Measurements from ENCODE around the gene COPG2. TPM values are rescaled to one million over a fixed set of nuclear protein-coding genes. Genes with fewer than 3 reads are reported as not detected.

COPG2 gene
- total and polyA plus RNA-seq, 2 of the 8 experiments (the other 6 are each of a cell fraction or from before 2014, with no cell fraction given): 50.3 to 53.1 TPM

DNA sequence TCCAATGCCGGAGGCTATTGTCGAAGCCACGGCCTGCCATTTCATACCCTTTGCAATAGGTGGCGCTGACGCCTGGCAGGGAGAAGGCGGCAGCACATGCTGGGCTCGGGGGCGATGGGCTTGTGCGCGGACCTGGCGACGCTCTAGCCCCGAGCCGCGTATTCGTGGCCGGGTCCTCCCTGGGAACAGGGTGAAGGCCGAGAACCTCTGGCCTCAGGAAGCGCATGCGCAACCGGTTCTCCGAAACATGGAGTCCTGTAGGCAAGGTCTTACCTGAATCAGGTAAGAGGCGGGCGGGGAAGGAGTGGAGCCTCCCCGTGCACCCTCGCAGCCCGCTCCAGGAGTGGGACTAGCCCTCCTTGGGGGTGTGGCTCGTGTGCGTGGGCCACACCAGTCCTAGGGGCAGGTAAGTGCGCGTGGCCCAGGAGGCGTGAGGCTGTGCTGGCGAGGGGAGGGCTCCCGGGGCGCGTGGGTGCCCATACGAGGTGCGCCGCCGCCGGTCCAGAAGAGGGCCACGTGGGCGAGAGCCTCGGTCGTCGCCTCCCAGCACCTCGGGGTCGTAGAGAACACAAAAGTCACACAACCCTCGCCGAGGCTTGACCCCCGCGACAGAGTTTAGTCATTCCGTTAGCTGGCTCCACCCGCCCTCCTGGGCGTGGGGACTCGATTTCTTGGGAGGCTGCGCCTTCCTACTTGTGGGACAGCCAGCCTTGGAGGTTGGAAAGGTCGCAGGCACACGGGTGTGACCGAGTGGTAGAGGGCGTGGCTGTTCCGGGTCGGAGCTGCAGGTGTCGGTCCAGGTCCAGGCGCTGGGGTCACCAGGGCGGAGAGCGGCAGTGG lies 182.2 kb downstream of the COPG2 start:
- Histone ChIP-seq H2AK5ac (ENCODE audit: low read depth, low read length) (no peak overlapping the region), H3K79me2 (ENCODE audit: control insufficient read depth in 1 of 2, insufficient read depth in 2 of 2, low read length in 2 of 2) (peaks cover 0 to 41% of the 10 kb centered on the region in 2 experiments; a peak in 2 of 4 replicates), H3K23ac (ENCODE audit: insufficient read length) (no peak overlapping the region), H4K5ac (ENCODE audit: insufficient read length, low read depth, low read length) (peak overlapping the region; percentile 67), H3K9ac (replicated peaks in 1 of 4; ENCODE audit: extremely low read depth in 1 of 4, low read depth in 3 of 4, low read length in 3 of 4) (peak overlapping the region; percentile 59 to 84 (median 78)), H4K20me1 (replicated peaks in 1 of 2; ENCODE audit: control insufficient read depth in 1 of 2, insufficient read depth in 2 of 2, low read length in 2 of 2) (no peaks in the 10 kb centered on the region), H3K18ac (ENCODE audit: extremely low read depth, low read length) (peak overlapping the region; percentile 98), H3K4me3 (ENCODE audit: extremely low read depth in 1 of 4, insufficient read depth in 2 of 4, low read depth in 3 of 4, low read length in 4 of 4) (peak overlapping the region; percentile 58 to 85 (median 74)), H3K4me2 (ENCODE audit: insufficient read depth in 1 of 2, low read depth in 2 of 2, low read length in 2 of 2) (peak overlapping the region; percentile 87 to 90), H2BK5ac (ENCODE audit: low read depth, low read length) (peak overlapping the region; percentile 91), H2AFZ (ENCODE audit: low read length) (peak overlapping the region; percentile 54; the same call in 1 of the 2 replicates), H4K8ac (ENCODE audit: extremely low read depth, insufficient read depth, low read length) (peak overlapping the region; percentile 98), H2BK20ac (ENCODE audit: low read length) (no peak overlapping the region), H3K27ac (ENCODE audit: low read depth, low read length) (no peak overlapping the region; the same call in 1 of the 2 replicates), H3K27me3 (replicated peaks in 1 of 4; ENCODE audit: control insufficient read depth in 3 of 4, extremely low read depth in 1 of 4, insufficient read depth in 3 of 4, low read length in 3 of 4) (peaks cover 0 to 4% (median 0%) of the 10 kb centered on the region in 4 experiments; a peak in 2 of 7 replicates), H3K4me1 (replicated peaks in 1 of 4; ENCODE audit: control insufficient read depth in 3 of 4, insufficient read depth in 4 of 4, low read length in 3 of 4) (peaks cover 0 to 10% (median 5%) of the 10 kb centered on the region in 4 experiments; a peak in 6 of 7 replicates), H2BK120ac (replicated peaks; ENCODE audit: low read depth, low read length) (no peak overlapping the region), H3K79me1 (ENCODE audit: low read depth, low read length) (peaks cover 4% of the 10 kb centered on the region; the same call in 1 of the 2 replicates), H4K91ac (replicated peaks; ENCODE audit: insufficient read length, low read length) (peak overlapping the region; percentile 75), H3K4ac (replicated peaks; ENCODE audit: insufficient read length, low read depth, low read length) (peak overlapping the region; percentile 94), H3K14ac (ENCODE audit: insufficient read length) (no peak overlapping the region), H3K36me3 (ENCODE audit: control insufficient read depth in 2 of 4, insufficient read depth in 4 of 4, low read length in 3 of 4) (peaks cover 0 to 11% (median 0%) of the 10 kb centered on the region in 4 experiments; a peak in 2 of 8 replicates), H3K23me2 (ENCODE audit: low read depth, low read length) (peaks cover 9% of the 10 kb centered on the region), H2BK12ac (ENCODE audit: low read depth, low read length) (peak overlapping the region; percentile 78; the same call in 1 of the 2 replicates), H3K56ac (replicated peaks; ENCODE audit: insufficient read length, low read depth, low read length) (peak overlapping the region; percentile 60), H2BK15ac (ENCODE audit: low read length) (peak overlapping the region; percentile 88; the same call in 1 of the 2 replicates), H3K9me3 (ENCODE audit: insufficient read depth in 2 of 2, low read depth in 1 of 2, low read length in 1 of 2) (peaks cover 0 to 3% of the 10 kb centered on the region in 2 experiments; a peak in 1 of 4 replicates)
- WGBS, 2 experiments (ENCODE audit: extremely low coverage in 1 of 2, insufficient coverage in 1 of 2, insufficient read length in 1 of 2, insufficient replicate concordance in 2 of 2, low coverage in 1 of 2, low lambda C conversion rate in 2 of 2, missing lambda C conversion rate in 1 of 2): 2% methylated on average over 55 of the region's 67 CpGs; no CpG with 5 or more reads in 1 of the 2 experiments
- POLR2A ChIA-PET (ENCODE audit: partially characterized antibody): interaction anchor here (0.5 to 2.4 kb wide), 11 partner anchors 10 to 345 kb away, joined by 3 to 12 read pairs (median 4); partner anchors contain the start of genes CEP41 and TMEM209
- DNase-seq (ENCODE audit: low read depth in 1 of 2, low spot score in 2 of 2) (peak; percentile 87 to 94), FAIRE-seq (no peak)
- CTCF ChIA-PET (ENCODE audit: partially characterized antibody): interaction anchor here (0.6 to 4.5 kb wide), 12 partner anchors 10 to 284 kb away, joined by 3 to 19 read pairs (median 3); no protein-coding TSS in a partner anchor
- TF ChIP-seq TAF7 (optimal IDR thresholded peaks at IDR 0.05; ENCODE audit: borderline replicate concordance, low read depth, low read length) (peak; percentile 66), RBBP5 (IDR thresholded peaks at IDR 0.05; ENCODE audit: borderline replicate concordance, low read depth, low read length) (no peak), NANOG (IDR thresholded peaks at IDR 0.05; ENCODE audit: insufficient read depth, low read depth, low read length, poor library complexity, severe bottlenecking) (peak; percentile 58), ASH2L (IDR thresholded peaks at IDR 0.05; ENCODE audit: low read length) (peak; percentile 53), KDM4A (IDR thresholded peaks at IDR 0.05; ENCODE audit: low read depth, low read length, severe bottlenecking) (peak; percentile 94), ZNF274 (IDR thresholded peaks at IDR 0.05; ENCODE audit: borderline replicate concordance, extremely low read depth, low read length) (no peak), RXRA (IDR thresholded peaks at IDR 0.05; ENCODE audit: insufficient read depth, low read depth, low read length) (no peak)
- TF ChIP-seq, protein P1, sequence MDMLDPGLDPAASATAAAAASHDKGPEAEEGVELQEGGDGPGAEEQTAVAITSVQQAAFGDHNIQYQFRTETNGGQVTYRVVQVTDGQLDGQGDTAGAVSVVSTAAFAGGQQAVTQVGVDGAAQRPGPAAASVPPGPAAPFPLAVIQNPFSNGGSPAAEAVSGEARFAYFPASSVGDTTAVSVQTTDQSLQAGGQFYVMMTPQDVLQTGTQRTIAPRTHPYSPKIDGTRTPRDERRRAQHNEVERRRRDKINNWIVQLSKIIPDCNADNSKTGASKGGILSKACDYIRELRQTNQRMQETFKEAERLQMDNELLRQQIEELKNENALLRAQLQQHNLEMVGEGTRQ (IDR thresholded peaks at IDR 0.05; ENCODE audit: low read length): 0 out of 2 replicates have a peak, but pooled peaks have one; percentile 6

All from H1 (cell line).